Heart right ventricle (tissue), 16 donors: ENCODE data around the gene ALG9. TPM values are rescaled to one million over a fixed set of nuclear protein-coding genes. Genes with fewer than 3 reads are reported as not detected.

ENCODE experiments used
- ATAC-seq, 8 donors: fragments of 200-7000 bp; cut with Tn5 transposase; one replicate each; pipeline ENCODE4 v1.9.1; 2020; ENCODE audit warnings: mild to moderate bottlenecking in 8 of 8, moderate library complexity in 8 of 8, moderate number of reproducible peaks in 1 of 8
- DNase-seq, 2 donors: peaks; one replicate each; pipeline ENCODE4 v3.0.0-alpha.2; 2020
- H3K27ac ChIP-seq, 10 donors: fragments of 200-600 bp; sonication (generic) in 2 of 10; one replicate each; pipeline versions ENCODE4 v1.5.0 to v1.8.0; 2020 to 2022; ENCODE audit warnings: mild to moderate bottlenecking in 3 of 10
- H3K27me3 ChIP-seq, 7 donors: fragments of 200-600 bp; one replicate each; pipeline ENCODE4 v1.8.0; 2021 to 2022; ENCODE audit warnings: mild to moderate bottlenecking in 2 of 7
- H3K36me3 ChIP-seq, 9 donors: fragments of 200-600 bp; sonication (generic) in 1 of 9; one replicate each; pipeline versions ENCODE4 v1.5.0 to v1.8.0; 2020 to 2022; ENCODE audit warnings: mild to moderate bottlenecking in 2 of 9
- H3K4me1 ChIP-seq, 9 donors: fragments of 200-600 bp; sonication (generic) in 1 of 9; one replicate each; pipeline versions ENCODE4 v1.5.0 to v1.8.0; 2020 to 2022; ENCODE audit warnings: mild to moderate bottlenecking in 4 of 9
- H3K4me3 ChIP-seq, 10 donors: fragments of 200-600 bp; sonication (generic) in 2 of 10; one replicate each; pipeline versions ENCODE4 v1.5.0 to v1.8.0; 2020 to 2022; ENCODE audit warnings: mild to moderate bottlenecking in 7 of 10, moderate library complexity in 2 of 10
- H3K9me3 ChIP-seq, 11 donors: fragments of 200-600 bp in 10 of 11; sonication (generic) in 2 of 11; one replicate each; pipeline versions ENCODE4 v1.5.0 to v1.8.0; 2013 to 2022; ENCODE audit warnings: mild to moderate bottlenecking in 2 of 11, control low read depth in 1 of 11, moderate library complexity in 1 of 11
- WGBS, 2 donors: extraction: QIAGEN DNeasy Blood & Tissue Kit; methylation state at CpG; one replicate each; pipeline ENCODE4 v1.1.7; 2013; ENCODE audit warnings: inconsistent platforms in 1 of 2; 5-methylcytosine and 5-hydroxymethylcytosine counted together
- intact Hi-C, 10 donors: fragments of 100-400 bp; cut with DNase I; formaldehyde crosslinking; loops; one replicate each; pipeline versions ENCODE4 v1.11.1 to v1.14.2; 2022
- polyA plus RNA-seq, 2 donors: library from polyadenylated mRNA; stranded (reverse); fragments of 200-250 nt; gene quantifications; one replicate each; pipeline ENCODE4 v1.2.3, GENCODE V29; 2013
- total RNA-seq, 10 donors: library from RNA; stranded (reverse); fragmentation: NEBNext Ultra II Directional in 3 of 10; extraction: Animal tissue kit (Norgen Biotek cat#: 25700) in 3 of 10; gene quantifications; one replicate each; pipeline versions ENCODE4 v1.2.1 to v1.2.4, GENCODE V29; 2021 to 2023
- TF ChIP-seq, protein P1 (sequence below), 9 donors: fragments of 200-600 bp; sonication (generic) in 2 of 9; IDR thresholded peaks; one replicate each; pipeline versions ENCODE4 v1.5.0 to v1.8.0; 2021 to 2022; ENCODE audit warnings: antibody characterized with exemption in 9 of 9, mild to moderate bottlenecking in 5 of 9, moderate library complexity in 1 of 9
- donor health status: Arrhythmogenic right ventricular cardiomyopathy.
- donor health status: ischemic (EF 13 %, LVEDD 7.1; RV severe dilation, severe dysfunction).
- donor health status: healthy with polysubstance abuse.
- donor health status: DM: no; HTN: yes; CAD: no.
- donor health status: DM: no; HTN: no; CAD: no.
- donor health status: ischemic (EF 25% LVEDD 6.9; RV normal size, moderate dysfunction).
- donor health status: ischemic (EF 25% LVEDD 5.7; RV mildly dilated, moderate dysfunction).
- donor health status: healthy.
- donor health status: DM: yes; HTN: yes; CAD: no.
- donor health status: Ischemic cardiomyopathy.
- donor health status: ischemic (EF 35%, LVEDD 5.7; RV mildly dilated, moderate dysfunction).
- donor health status: nonischemic (EF 11% LVEDD 7.7; RV severe dilation, severe dysfunction).
- donor health status: DM: yes; HTN: yes; CAD: no.
- donor health status: PGD.
- donor health status: ischemic (EF 29% LVEDD 5.4; RV normal size, mild dysfunction).
- donor health status: nonischemic (EF 23%, LVEDD 6.1; RV moderate dilation, normal function).

ALG9 gene
- total and polyA plus RNA-seq, 12 donors = 12.8 to 26.5 (median 18.5) TPM

DNA sequence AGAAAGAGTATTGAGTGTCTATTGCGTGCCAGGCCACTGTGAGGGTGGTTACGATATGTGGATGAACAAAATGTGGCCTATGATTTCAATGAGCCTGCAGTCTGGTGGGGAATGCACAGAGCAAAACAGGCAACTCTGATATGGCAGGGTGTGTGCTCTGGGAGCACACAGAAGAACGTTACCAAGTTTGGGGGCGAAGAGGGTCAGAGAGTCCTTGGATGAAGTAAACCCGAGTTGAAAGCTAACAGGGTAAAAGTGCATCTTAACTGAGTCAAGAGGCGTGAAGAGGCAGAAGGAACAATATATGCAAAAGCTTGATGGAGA, 8.2 kb upstream of the ALG9 start:
- Histone ChIP-seq H3K27me3 (no peaks in the 10 kb centered on the region), H3K36me3 (peaks cover 0 to 39% (median 0%) of the 10 kb centered on the region in 9 donors), H3K4me3 (peak overlapping the region; percentile 57 to 86 (median 72)), H3K9me3 (no peaks in the 10 kb centered on the region), H3K4me1 (peaks cover 0 to 23% (median 19%) of the 10 kb centered on the region in 9 donors), H3K27ac (peak overlapping the region; percentile 91 to 98 (median 95))
- DNase-seq = no peak
- TF ChIP-seq, protein P1, sequence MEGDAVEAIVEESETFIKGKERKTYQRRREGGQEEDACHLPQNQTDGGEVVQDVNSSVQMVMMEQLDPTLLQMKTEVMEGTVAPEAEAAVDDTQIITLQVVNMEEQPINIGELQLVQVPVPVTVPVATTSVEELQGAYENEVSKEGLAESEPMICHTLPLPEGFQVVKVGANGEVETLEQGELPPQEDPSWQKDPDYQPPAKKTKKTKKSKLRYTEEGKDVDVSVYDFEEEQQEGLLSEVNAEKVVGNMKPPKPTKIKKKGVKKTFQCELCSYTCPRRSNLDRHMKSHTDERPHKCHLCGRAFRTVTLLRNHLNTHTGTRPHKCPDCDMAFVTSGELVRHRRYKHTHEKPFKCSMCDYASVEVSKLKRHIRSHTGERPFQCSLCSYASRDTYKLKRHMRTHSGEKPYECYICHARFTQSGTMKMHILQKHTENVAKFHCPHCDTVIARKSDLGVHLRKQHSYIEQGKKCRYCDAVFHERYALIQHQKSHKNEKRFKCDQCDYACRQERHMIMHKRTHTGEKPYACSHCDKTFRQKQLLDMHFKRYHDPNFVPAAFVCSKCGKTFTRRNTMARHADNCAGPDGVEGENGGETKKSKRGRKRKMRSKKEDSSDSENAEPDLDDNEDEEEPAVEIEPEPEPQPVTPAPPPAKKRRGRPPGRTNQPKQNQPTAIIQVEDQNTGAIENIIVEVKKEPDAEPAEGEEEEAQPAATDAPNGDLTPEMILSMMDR (IDR thresholded peaks at IDR 0.05) = no peak
- intact Hi-C loops = loop anchor here (1.0 to 10.0 kb wide), 14 partner anchors 33 to 207 kb away; partner anchors contain the start of genes CRYAB (in 4 of the 10), HSPB2 (in 4 of the 10), SDHD (in 3 of the 10) and TIMM8B (in 3 of the 10)
- 33 to 46% methylated on average over 6 of the region's 6 CpGs for WGBS, 2 donors
- peak in 6 of 8 donors; percentile 2 to 10 (median 4) for ATAC-seq

DNA sequence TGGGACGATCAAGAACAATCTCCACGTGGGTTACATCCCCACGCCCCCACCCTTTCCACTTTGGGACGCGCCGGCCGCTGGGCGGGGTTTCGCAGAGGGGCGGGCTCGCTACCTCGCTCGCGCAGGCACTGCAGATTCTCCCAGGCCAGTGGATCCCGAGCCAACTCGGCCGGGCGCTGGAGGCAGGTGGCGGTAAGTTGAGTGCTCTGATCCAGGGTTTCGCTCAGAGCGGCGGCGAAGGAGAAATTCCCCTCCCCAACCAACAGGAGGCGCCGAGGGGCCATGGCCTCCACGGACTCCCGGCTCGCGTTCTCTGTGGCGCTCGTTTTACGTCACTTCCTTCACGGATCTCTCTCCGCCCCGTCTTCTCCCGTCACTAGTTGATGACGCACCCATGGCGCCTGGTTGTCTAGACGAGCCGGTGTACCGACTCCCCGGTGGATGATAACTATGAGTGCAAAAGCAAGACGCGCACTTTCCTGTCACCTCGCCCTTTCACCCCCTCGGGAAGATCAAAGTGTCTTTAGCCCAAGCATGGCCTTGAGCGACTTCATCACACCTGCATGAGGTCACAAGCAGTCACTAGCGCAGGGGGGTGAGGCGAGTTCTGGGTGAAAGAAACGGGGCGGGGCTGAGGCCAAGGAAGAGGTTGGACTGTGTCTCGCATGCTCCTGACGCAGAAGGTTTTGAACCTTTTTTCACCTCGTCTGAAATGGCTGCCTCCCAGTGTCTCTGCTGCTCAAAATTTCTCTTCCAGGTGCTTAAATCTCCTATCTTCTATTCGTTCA, 7.7 kb upstream of the ALG9 start, which contains the start of the genes CFAP68 and FDXACB1:
TSS of gene CFAP68 (plus strand) at position 693 of the 788 bp plus-strand sequence. CDS start at position 713, 20 bp downstream.
TSS of gene FDXACB1 (minus strand) at position 317 of the 788 bp plus-strand sequence. CDS start at position 284, 33 bp downstream.
- intact Hi-C loops = loop anchor here (1.0 to 10.0 kb wide), 15 partner anchors 33 to 208 kb away; partner anchors contain the start of genes CRYAB (in 4 of the 10), HSPB2 (in 4 of the 10), SDHD (in 3 of the 10) and TIMM8B (in 3 of the 10)
- H3K4me1 ChIP-seq = peaks cover 0 to 23% (median 19%) of the 10 kb centered on the region in 9 donors
- 0% methylated on average over 55 of the region's 55 CpGs for WGBS, 2 donors
- H3K9me3 ChIP-seq = no peaks in the 10 kb centered on the region
- peak; percentile 93 to 98 for DNase-seq
- TF ChIP-seq, protein P1 (IDR thresholded peaks at IDR 0.05) = peak; percentile 81 to 99 (median 97)
- H3K27me3 ChIP-seq = no peaks in the 10 kb centered on the region
- H3K27ac ChIP-seq = peak within 1 kb of the TSS; percentile 91 to 98 (median 95)
- H3K36me3 ChIP-seq = peaks cover 0 to 39% (median 0%) of the 10 kb centered on the region in 9 donors
- peak; percentile 94 to 98 (median 96) for ATAC-seq
- peak within 1 kb of the TSS; percentile 57 to 86 (median 72) for H3K4me3 ChIP-seq

DNA sequence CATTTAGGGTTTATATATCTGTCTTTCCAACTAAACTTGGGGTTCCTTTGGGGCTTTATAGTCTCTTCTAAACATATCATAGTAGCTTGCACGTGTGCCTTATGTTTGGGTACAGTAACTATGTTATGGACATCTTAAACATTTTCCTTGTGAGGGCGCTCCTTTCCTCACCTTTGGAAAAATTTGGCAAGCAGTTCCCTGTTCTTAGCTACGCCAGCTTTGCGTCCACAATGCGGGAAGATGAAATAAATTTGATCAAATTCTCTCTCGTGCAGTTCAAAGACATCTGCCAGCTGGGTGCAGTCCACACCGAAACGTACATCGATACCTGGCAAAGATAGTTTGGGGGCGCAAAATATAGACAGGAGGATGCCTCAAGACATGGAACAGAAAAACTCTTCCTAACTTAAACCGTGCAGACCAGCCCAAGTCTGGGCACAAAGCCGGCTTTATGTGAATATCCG, 7.0 kb upstream of the ALG9 start:
- peaks cover 0 to 23% (median 19%) of the 10 kb centered on the region in 9 donors for H3K4me1 ChIP-seq
- 0 to 1% methylated on average over 13 of the region's 13 CpGs for WGBS, 2 donors
- H3K4me3 ChIP-seq = peak overlapping the region; percentile 57 to 86 (median 72)
- H3K27me3 ChIP-seq = no peaks in the 10 kb centered on the region
- TF ChIP-seq, protein P1 (IDR thresholded peaks at IDR 0.05) = no peak
- peak overlapping the region; percentile 91 to 98 (median 95) for H3K27ac ChIP-seq
- ATAC-seq (peak in 1 of 8 donors; percentile 0), DNase-seq (no peak)
- intact Hi-C loops = loop anchor here (1.0 to 10.0 kb wide), 14 partner anchors 34 to 208 kb away; partner anchors contain the start of genes CRYAB (in 4 of the 10), HSPB2 (in 4 of the 10), SDHD (in 3 of the 10) and TIMM8B (in 3 of the 10)
- no peaks in the 10 kb centered on the region for H3K9me3 ChIP-seq
- H3K36me3 ChIP-seq = peaks cover 0 to 32% (median 0%) of the 10 kb centered on the region in 9 donors

DNA sequence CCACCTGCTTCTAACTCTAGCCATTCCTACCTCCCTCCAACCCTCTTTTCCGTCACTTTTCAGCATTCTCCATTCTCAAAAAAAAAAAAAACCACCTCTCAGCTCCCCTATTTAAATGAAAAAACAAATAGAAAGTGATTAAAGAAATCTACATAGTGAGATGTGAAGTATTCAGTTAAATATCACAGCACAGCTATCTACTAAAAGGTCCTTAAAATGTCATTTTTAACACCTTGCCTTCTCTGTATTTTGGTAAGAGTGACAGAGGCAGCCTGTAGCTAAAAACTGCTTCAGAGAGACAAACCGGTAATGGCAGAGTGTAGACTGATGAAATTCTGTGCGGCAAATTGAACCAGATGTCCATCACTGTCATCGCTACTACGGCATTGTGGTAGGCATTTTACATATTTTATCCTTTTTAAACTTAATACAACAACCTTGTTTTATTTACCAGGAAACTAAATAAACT, 346 bp upstream of the ALG9 start:
- no peak for DNase-seq
- Histone ChIP-seq H3K4me3 (peak overlapping the region; percentile 85 to 99 (median 92)), H3K36me3 (peaks cover 0 to 52% (median 20%) of the 10 kb centered on the region in 9 donors), H3K4me1 (peaks cover 0 to 26% (median 19%) of the 10 kb centered on the region in 9 donors), H3K27ac (peak overlapping the region; percentile 92 to 97 (median 94)), H3K9me3 (no peaks in the 10 kb centered on the region), H3K27me3 (no peaks in the 10 kb centered on the region)
- 53% methylated on average over 5 of the region's 5 CpGs for WGBS, 2 donors
- TF ChIP-seq, protein P1 (IDR thresholded peaks at IDR 0.05) = no peak
- ATAC-seq = peak in 3 of 8 donors; percentile 32 to 41 (median 38)
- intact Hi-C loops = loop anchor here in 5 of 10 donors (10.0 kb wide), 3 partner anchors 53 to 213 kb away; partner anchors contain the start of genes SDHD (in 2 of the 5) and TIMM8B (in 2 of the 5)
